Activated gamma-delta T cell treated with anti-CD3 and anti-CD28 coated beads, Interleukin-2, amount 50 U/mL, for 16 hours (primary cell): ENCODE measurements around the gene SNX24.
"Not testable (repeated sequence)": the region's sequence is repeated elsewhere in the genome, so short reads cannot be mapped to it uniquely, and the experiment has no call there.

ENCODE experiments used
- DNase-seq: peaks from one replicate; pipeline ENCODE4 v3.0.0-alpha.2; 2020; ENCODE audit warnings: low read depth

Gene SNX24, protein sequence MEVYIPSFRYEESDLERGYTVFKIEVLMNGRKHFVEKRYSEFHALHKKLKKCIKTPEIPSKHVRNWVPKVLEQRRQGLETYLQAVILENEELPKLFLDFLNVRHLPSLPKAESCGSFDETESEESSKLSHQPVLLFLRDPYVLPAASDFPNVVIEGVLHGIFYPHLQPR

DNA sequence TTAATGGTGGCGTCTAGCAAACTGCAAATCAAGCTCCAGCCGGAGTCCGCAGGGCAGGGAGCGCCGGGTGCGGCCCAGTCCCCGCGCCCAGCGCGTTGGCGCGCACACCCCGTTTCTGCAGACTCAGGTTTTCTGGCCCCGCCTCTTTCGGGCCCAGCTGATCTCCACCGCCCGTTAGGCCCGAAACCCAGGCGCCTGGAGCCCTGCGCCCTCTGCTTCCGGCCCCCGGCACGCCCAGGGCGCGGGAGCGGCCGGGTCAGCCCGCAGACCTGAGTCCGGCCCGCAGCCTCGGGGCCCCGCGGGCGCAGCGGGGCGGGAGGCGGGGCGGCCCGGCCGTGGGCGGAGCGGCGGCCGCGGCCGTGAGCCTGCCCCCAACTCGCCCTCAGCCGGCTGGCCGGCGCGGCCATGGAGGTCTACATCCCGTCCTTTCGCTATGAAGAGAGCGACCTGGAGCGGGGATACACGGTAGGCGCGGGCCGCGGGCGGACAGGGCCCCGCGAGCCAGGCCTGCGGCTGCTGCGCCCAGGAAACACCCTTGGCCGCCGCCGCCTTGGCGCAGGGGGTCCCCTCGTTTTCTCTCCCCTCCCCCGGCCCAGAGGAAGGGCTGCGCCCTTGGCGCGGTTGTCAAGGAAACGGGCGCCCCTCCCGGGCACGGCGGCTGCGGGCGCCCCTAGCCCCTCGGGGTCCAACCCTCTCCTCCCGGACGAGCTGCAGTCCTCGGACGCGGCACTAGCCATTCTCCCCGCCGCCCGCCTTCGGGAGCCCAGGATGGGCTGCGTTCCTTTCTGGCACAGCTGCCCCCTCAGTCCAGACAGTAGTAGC is at the start of gene SNX24:
TSS of gene SNX24 (plus strand) at position 385 of the 822 bp plus-strand sequence. CDS start at position 406, 21 bp downstream.
- peak; percentile 47 for DNase-seq

GRCh38 chr5:122805481-122805880 is 39.9 kb upstream of the SNX24 start:
- DNase-seq: no peak

DNA sequence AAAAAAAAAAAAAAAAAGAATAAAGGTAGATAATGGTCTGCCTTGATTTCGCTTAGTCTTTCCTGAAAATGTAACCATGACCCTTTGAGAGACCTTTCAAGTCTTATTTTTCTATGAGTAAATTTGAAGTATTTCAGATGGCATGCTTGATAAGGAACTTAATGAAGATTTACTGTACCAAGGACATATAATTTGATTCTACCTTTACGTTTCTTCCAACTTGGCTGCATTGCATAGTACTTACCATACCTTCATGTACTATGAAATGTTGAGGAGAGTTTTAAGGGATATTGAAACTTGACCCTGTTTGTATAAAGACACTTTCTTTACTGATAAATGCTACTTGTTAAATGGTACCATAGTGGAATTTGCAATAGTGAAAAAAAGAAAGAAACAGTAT is 35.0 kb upstream of the SNX24 start:
- DNase-seq: no peak

GRCh38 chr5:122815218-122815767 is 30.1 kb upstream of the SNX24 start:
- DNase-seq: no peak

DNA sequence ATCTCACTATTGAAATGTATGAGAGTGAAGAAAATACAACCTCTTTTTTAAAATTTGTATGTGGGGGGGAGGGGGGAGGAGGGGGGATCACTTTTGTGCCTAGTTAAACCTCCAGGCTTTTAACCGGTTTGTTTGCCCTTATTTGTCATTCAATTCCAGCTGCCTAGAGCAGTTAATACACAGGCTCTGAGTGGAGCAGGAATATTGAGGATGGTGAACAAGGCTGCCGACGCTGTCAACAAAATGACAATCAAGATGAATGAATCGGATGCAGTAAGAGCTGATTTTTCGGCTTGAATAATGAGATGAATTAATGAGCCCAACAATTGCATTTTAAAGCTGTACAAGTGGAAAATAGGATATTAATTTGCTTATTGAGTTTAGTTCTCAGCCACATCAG is 28.7 kb upstream of the SNX24 start:
- no peak for DNase-seq

- no peak for DNase-seq
Measured at GRCh38 chr5:122831984-122832383, 13.4 kb upstream of the SNX24 start.

DNA sequence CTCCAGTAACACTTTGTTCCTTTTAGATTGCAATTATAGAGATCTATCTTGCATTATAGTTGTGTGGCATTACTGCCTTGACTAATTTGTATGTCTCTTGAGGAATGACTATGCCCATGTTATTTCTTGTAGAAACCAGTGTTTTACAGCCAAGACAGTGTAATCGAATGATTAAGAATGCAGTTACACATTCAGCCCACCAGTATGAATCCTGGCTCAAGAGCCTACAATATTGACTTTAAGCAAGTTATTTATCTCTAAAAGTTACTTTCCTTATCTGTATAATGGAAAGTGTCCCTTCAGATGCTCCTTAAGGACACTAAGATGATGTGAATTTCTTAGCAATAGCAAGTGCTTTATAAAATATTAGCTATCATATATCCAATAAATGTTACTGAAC is 9.7 kb upstream of the SNX24 start:
- DNase-seq: no peak

GRCh38 chr5:122836947-122837346 is 8.5 kb upstream of the SNX24 start:
- no peak for DNase-seq

DNA sequence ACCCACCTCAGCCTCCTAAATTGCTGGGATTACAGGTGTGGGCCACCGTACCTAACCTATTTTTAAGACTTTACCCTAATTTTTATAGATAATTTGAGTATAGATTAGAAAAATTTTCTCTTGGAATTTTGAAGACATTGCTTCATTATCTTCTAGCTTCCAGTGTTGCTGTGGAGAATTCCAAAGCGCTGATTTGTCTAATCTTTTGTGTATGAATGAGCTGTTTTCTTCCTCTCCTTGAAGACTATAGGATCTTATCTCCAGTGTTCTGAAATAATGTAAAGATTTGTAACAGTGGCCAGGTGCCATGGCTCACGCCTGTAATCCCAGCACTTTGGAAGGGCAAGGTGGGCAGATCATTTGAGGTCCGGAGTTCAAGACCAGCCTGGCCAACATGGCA is 5.7 kb upstream of the SNX24 start:
- DNase-seq: no peak

DNA sequence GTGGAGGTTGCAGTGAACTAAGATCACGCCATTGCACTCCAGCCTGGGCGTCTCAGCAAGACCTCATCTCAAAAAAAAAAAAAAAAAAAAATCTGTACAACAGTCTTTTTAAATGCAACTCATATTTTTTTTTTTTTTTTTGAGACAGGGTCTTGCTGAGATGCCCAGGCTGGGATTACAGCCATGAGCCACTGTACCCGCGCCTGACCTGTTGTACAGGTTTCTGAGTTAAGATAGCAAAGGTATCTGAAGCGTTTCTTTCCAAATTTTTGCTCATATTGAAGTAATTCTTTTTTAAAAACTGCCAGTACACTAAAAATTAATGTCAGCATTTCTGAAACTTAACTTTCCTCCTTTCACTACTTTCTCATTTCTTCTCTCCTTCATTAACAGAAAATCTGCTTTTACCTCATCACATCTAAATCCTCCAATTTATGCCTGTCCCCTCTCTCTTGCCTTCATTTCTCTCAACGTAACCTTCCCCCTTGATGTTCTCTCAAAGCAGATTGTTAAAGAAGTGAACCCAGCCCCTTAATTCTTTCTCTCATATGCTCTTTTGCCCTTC is 3.3 kb upstream of the SNX24 start:
- no peak for DNase-seq

GRCh38 chr5:122844136-122844909 is 1.1 kb upstream of the SNX24 start:
- no peak for DNase-seq

- no peak for DNase-seq
Measured at GRCh38 chr5:122844910-122845228, 544 bp upstream of the SNX24 start.

DNA sequence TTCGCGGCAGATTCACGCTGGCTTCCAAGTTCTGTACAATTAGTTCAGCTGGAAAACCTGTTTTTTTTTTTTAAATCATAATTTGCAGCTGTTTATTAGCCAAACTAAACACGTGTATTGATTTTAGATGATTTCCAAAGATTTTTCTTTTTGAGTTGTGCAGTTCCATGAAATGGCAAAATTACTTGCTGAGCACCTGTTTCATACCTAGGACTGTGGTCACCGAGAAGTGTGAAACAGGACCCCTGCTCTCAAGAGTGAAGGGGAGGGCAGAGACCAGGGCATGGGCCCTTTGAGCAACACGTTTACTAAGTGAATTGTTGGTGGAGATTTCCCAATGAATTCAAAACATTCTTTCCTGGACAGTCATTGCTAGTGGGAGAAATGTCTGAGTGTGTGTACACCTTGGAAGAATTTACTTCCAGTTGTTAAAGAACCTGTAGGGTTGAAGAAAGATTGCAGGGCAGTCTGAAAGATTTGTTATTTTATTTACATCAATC is 688 bp downstream of the SNX24 start:
- DNase-seq: no peak

DNA sequence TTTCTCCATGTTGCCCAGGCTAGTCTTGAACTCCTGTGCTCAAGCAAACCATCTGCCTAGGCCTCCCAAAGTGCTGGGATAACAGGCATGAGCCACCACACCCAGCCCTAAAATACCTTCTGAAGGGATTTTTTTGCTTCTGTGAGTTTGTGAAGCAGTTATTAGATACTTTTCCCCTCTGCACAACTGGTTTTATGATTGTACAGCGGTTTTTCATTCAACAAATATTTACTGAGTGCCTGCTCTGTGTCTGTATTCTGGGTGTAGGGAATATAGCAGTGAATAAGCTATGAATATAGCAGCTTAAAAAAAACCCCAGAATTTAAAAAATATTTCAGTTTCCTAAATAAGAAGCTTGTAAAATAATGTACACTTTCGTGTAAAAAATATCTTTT is 2.3 kb downstream of the SNX24 start:
- DNase-seq: no peak

DNA sequence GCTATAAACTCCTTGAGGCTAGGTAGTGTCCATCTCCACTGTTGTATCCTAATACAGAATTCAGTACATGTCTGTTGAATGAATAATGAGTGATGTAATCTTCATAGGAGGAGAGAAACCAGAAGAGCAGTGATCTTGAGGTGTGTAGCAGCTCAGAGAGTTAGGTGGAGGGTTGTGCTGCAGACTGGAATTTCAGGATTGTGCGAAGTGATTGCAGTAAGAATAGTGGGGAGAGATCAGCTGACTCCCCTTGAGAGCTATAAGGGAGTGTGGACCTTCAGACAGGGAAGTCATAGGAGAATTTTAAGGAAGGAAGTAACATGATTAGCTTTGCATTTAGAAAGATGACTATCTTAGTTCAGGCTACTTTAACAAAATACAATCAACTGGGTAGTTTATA is 4.4 kb downstream of the SNX24 start:
- DNase-seq: no peak

DNA sequence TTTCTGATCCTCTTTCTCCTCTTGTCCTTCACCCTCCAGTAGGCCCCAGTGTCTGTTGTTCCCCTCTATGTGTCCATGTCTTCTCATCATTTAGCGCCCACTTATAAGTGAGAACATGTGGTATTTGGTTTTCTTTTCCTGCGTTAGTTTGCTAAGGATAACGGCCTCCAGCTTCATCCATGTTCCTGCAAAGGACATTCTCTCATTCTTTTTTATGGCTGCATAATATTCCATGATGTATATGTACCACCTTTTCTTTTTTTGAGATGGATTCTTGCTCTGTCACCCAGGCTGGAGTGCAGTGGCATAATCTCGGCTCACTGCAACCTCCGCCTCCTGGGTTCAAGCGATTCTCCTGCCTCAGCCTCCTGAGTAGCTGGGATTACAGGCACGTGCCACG is 12.1 kb downstream of the SNX24 start:
- not testable (repeated sequence) for DNase-seq

- DNase-seq: no peak
Measured at GRCh38 chr5:122858451-122858850, 13.0 kb downstream of the SNX24 start.

- DNase-seq: no peak
Measured at GRCh38 chr5:122863240-122863639, 17.8 kb downstream of the SNX24 start.

GRCh38 chr5:122863721-122864120 is 18.3 kb downstream of the SNX24 start:
- no peak for DNase-seq

DNA sequence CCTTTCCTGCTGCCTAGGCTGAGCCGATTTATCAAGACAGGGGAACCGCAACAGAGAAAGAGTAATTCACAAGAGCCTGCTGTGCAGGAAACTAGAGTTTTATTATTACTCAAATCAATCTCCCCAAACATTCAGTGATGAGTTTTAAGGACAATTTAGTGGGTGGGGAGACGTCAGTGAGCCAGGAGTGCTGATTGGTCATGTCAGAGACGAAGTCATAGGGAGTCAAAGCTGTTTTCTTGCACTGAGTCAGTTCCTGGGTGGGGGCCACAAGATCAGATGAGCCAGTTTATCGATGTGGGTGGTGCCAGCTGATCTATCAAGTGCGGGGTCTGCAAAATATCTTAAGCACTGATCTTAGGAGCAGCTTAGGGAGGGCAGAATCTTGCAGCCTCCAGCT is 19.0 kb downstream of the SNX24 start:
- DNase-seq: no peak

DNA sequence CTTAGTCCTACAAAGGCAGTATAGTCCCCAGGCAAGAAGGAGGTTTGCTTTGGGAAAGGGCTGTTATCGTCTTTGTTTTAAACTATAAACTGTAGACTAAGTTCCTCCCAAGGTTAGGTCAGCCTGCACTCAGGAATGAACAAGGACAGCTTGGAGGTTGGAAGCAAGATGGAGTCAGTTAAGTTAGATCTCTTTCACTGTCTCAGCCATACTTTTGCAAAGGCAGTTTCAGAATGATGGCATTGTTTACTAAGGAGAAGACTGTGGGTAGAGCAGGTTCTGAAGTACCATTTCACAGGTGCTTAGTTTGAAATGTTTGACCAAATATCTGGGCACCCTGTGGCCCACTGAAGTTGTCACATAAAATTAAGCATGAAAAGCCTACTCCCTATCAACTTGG is 19.4 kb downstream of the SNX24 start:
- DNase-seq: no peak

GRCh38 chr5:122870219-122870856 is 24.9 kb downstream of the SNX24 start:
- DNase-seq: no peak
